Rectal smooth muscle tissue (tissue), 1 donor: ENCODE results near the gene MAN2B2.
A peak's percentile ranks its signal among the peaks of the same experiment; 100 is the strongest.

Experiments
- H3K27ac ChIP-seq: one replicate; pipeline ENCODE4 v1.7.0; 2013; ENCODE audit warnings: low read depth, low read length, inconsistent platforms
- H3K27me3 ChIP-seq: one replicate; pipeline ENCODE4 v1.7.0; 2013; ENCODE audit warnings: low read length; ENCODE audit not compliant: control insufficient read depth, insufficient read depth
- H3K36me3 ChIP-seq: one replicate; pipeline ENCODE4 v1.7.0; 2013; ENCODE audit warnings: low read length; ENCODE audit not compliant: control insufficient read depth, insufficient read depth
- H3K4me1 ChIP-seq: one replicate; pipeline ENCODE4 v1.7.0; 2013; ENCODE audit warnings: low read length; ENCODE audit not compliant: control insufficient read depth, insufficient read depth
- H3K4me3 ChIP-seq: one replicate; pipeline ENCODE4 v1.7.0; 2013; ENCODE audit warnings: low read length
- H3K9ac ChIP-seq: one replicate; pipeline ENCODE4 v1.7.0; 2013; ENCODE audit warnings: low read length

The MAN2B2 gene

DNA sequence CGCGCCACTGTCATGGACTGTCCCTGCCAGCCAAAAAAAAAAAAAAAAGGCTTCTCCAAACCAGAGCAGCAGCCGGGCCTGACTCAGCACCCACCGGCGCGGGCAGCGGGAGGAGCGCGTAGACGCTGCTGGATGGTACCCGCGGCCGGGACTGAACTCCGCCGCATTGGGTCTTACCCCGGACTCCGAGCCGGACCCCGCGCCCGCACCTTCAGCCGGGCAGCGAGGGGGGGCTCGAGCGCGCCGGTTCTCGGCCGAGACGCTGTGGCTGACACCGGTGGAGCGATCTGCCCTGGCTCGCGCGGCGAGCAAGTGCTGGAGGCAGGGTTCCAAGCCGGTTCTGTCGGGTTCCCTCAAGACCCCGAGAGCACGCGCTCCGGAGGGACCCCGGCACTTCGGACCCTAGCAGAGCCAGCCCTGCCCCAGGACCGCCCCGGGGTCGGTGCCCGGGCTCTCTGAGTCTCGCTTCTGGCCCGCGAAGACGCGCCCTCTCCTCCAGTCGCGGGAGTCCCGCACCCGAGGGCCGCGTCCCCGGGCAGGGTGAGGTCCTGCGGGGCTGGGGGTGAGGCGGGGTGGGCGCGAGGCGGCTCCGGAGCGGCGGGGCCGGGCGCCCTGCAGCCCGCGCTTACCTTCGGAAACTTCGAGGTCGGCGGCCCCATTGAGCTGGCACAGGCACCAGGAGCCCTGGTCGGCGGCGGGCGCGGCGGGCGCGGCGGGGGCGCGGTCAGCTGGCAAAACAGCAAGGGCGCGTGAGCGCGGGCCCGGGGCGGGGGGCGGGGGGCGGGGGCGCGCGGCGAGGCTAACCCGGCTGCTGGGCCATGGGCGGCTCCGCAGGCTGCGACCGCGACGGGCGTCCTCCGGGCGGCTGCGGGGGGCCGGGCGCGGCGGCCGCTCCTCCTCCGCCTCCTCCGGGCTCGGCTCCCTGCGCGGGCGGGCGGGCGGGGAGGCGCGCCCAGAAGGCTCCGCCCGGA is 11.8 kb upstream of the MAN2B2 start:
- Histone ChIP-seq H3K9ac (no peak overlapping the region), H3K4me3 (peak overlapping the region; percentile 32), H3K36me3 (no peaks in the 10 kb centered on the region), H3K4me1 (peaks cover 2% of the 10 kb centered on the region), H3K27me3 (peaks cover 42% of the 10 kb centered on the region), H3K27ac (no peak overlapping the region)

DNA sequence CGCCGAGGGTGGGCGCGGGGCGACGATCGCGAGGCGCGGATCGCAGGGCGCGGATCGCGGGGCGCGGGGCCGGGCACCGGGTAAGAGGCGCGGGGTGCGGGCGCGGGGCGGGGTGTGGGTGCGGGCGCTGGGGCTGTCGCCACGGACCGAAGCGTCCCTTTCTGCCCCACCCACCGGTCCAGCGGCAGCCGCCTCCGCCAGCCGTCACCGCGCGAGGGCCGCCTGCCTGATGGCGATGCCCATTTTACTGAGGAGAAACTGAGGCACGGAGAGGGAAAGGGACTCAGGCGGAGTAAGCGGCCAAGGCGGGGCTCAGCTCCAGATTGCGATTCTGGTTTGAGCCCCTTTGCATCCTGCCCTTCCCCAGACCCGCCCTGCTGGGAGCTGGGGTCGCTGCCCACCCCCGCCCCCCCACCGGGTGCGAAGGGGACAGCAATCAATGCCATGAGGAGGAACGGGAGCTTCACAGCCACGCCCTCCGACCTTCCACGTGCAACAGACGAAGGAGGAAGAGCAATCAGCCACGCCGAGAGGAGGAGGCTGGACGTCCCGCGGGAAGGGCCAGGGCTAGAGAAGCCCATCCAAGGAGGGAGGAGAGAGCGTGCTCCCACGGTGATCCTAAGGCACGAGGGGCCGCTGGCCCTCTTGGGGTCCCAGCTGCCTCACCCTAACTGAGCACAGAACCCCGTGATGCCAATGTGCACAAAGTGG is 10.9 kb upstream of the MAN2B2 start:
- Histone ChIP-seq H3K27me3 (peaks cover 42% of the 10 kb centered on the region), H3K4me1 (peaks cover 2% of the 10 kb centered on the region), H3K36me3 (no peaks in the 10 kb centered on the region), H3K9ac (no peak overlapping the region), H3K27ac (no peak overlapping the region), H3K4me3 (peak overlapping the region; percentile 33)

DNA sequence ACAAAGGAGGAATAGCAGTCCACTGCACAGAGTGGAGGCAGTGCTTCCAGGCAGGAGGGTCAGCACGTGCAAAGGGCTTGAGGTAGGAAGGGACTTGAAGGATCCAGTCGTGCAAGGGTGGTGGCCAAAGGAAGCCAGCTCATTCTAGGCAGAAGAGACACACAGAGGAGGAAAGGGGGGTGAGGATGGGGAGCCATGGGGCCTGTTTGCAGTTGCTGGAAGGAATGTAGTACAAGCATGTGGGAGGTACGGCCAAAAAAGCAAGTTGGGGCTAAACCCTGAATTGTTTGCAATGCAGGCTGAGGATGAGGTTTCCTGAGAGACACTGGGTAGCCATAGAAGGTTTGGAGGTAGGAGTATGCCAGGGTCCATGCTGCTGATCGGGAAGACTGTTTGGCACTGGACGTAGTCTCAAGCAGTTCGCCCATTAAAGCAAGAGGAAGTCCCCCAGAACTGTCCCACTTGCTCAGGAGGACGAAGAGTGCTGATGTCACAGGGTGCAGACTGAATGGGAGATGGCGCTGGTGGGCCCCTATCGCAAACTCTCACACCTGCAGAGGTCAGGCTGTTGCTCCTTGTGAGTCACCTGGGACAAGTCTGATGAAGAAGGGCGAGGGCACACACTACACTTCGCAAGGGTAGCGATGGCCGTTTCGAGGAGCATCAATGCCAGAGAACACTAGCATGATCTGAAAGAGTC is 9.1 kb upstream of the MAN2B2 start:
- Histone ChIP-seq H3K36me3 (no peaks in the 10 kb centered on the region), H3K4me3 (no peak overlapping the region), H3K9ac (no peak overlapping the region), H3K27me3 (peaks cover 36% of the 10 kb centered on the region), H3K4me1 (peaks cover 2% of the 10 kb centered on the region), H3K27ac (no peak overlapping the region)

DNA sequence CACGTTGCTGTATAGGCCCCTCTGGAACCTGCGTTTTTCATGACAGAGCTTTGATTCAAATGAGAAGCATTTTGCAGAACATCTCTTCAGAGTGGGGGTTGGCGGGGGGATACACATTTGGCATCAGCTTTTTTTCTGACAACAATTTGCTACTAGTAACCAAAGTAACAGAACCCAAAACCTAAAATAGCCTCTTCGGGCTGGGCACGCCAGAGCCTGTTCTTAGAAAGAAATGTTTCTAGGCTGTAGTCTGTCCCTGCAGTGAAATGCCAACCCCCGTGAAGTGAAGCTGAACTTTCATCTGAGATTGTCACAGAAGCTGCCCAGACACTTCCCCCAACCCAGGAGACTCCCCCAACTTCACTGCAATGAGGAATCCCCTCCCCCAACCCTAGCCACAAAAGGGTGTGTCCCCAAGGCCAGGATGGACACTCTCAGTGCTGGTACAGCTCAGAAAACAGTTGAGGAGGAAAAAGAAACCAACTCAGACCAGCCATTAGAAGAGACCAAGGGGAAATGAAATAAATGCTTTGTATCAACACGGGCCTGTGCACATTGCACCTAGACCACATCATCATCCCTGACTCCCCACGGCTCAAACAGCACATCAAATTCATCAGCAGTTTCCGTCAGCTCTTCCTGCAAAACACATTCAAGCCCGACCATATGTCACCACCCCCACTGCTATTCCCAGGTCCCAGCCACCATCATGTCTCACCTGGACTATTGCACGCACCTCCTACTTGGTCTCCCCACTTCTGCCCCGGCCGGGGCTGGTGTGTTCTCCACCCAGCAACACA is 8.4 kb upstream of the MAN2B2 start:
- peaks cover 2% of the 10 kb centered on the region for H3K4me1 ChIP-seq
- H3K27ac ChIP-seq: no peak overlapping the region
- H3K4me3 ChIP-seq: no peak overlapping the region
- H3K27me3 ChIP-seq: peaks cover 31% of the 10 kb centered on the region
- H3K36me3 ChIP-seq: no peaks in the 10 kb centered on the region
- H3K9ac ChIP-seq: no peak overlapping the region

DNA sequence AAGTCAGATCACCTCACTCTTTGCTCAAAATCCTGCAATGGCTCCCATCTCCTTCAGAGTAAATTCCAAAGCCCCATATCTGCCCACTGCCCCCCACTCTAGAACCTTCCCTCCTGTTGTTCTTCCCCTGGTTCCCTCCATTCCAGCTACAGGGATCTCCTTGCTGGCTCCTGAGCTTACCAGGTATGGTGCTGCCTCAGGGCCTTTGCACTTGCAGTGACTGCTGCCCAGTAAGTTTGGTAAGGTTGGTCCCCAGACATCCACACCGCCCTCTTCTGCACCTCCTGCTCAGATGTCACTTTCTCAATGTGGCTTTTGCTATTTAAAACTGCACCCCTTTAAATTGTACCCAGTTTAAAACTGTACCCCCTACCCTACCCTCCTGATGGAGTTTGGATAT is 7.8 kb upstream of the MAN2B2 start:
- Histone ChIP-seq H3K9ac (no peak overlapping the region), H3K36me3 (no peaks in the 10 kb centered on the region), H3K27me3 (peaks cover 25% of the 10 kb centered on the region), H3K4me1 (peaks cover 2% of the 10 kb centered on the region), H3K27ac (no peak overlapping the region), H3K4me3 (no peak overlapping the region)

DNA sequence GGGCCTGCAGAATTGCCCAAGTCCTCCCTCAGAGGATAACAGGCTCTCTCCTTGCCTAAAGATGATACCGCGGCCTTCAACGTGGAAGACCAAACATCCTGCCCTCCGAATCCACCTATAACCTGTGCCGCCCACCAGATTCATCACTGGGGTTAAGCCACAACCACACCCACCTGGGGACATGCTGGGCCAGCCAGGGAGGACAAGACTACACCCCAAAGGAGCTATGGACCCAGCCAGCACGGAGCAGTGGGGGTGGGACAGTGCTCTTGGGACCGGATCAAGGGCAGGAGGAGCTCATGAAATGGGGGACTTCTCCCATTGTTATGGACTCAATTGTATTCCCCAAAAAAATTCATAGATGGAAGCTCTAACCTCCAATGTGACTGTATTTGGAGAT is 6.8 kb upstream of the MAN2B2 start:
- Histone ChIP-seq H3K36me3 (no peaks in the 10 kb centered on the region), H3K9ac (no peak overlapping the region), H3K27ac (no peak overlapping the region), H3K4me3 (no peak overlapping the region), H3K27me3 (peaks cover 19% of the 10 kb centered on the region), H3K4me1 (peaks cover 2% of the 10 kb centered on the region)

DNA sequence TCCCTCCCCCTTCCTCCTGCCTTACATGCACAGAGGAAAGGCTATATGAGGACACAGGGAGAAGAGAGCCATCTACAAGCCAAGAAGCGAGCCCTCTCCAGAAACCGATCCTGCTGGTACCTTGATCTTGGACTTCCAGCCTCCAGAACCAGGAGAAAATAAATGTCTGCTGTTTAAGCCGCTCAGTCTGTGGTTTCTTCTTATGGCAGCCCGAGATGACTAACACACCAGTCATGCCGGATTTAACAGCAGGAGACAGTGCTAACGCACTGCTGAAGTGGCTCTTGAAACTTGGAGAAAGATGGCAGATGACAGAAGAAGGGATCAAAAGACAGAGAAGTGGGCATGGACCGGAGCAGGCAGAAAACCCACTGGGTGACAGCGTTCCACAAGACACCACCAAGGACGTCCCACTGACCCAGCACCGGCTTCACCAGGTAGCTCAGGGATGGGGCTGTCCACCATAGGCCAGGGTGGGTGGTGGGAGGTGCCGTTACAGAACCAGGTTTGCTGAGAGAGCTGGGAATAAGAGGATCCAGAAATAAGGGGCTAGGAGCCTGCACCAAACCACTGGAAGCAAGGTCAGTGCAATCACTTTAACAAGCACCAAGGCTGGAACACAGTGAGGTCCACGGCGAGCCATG is 6.2 kb upstream of the MAN2B2 start:
- Histone ChIP-seq H3K4me3 (no peak overlapping the region), H3K36me3 (no peaks in the 10 kb centered on the region), H3K9ac (no peak overlapping the region), H3K27ac (no peak overlapping the region), H3K27me3 (peaks cover 18% of the 10 kb centered on the region), H3K4me1 (peaks cover 2% of the 10 kb centered on the region)

DNA sequence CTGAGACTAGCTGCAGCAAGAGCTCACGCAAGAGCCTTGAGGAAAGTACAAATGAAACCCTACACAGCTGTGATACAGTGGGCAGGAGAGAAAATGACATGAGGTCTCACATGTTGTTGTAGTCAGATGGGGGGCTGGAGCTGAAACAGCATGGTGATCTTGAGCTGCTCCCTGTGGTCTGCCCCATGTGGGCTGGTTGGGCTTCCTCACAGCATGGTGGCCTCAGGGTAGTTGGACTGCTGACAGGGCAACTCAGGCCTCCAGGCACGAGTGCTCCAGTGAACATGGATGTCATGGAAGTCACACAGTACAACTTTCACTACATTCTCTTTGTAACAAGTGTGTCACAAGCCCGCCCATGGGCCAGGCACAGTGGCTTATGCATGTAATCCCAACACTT is 3.4 kb upstream of the MAN2B2 start:
- no peak overlapping the region for H3K27ac ChIP-seq
- peaks cover 4% of the 10 kb centered on the region for H3K4me1 ChIP-seq
- H3K36me3 ChIP-seq: no peaks in the 10 kb centered on the region
- peaks cover 4% of the 10 kb centered on the region for H3K27me3 ChIP-seq
- no peak overlapping the region for H3K4me3 ChIP-seq
- no peak overlapping the region for H3K9ac ChIP-seq

DNA sequence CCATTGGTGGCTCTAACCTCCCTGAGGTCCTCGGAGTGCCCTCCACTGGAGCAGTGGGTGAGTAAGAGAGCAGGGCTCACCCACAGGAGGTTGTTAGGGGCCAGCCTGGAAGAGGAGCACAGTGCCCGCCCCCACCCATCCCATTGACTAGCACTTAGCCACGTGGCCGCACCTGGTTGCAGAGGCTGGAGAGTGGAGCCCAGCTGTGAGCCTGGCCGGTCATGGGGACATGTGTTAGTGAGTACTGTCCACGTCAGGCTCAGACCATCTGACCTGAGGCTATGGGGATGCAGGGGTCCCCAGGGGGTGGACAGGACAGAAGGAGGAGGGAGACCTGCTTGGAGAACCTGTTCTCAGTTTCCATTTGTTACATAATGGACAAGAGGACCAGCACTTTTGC is 1.4 kb upstream of the MAN2B2 start:
- Histone ChIP-seq H3K9ac (no peak overlapping the region), H3K27ac (no peak overlapping the region)

DNA sequence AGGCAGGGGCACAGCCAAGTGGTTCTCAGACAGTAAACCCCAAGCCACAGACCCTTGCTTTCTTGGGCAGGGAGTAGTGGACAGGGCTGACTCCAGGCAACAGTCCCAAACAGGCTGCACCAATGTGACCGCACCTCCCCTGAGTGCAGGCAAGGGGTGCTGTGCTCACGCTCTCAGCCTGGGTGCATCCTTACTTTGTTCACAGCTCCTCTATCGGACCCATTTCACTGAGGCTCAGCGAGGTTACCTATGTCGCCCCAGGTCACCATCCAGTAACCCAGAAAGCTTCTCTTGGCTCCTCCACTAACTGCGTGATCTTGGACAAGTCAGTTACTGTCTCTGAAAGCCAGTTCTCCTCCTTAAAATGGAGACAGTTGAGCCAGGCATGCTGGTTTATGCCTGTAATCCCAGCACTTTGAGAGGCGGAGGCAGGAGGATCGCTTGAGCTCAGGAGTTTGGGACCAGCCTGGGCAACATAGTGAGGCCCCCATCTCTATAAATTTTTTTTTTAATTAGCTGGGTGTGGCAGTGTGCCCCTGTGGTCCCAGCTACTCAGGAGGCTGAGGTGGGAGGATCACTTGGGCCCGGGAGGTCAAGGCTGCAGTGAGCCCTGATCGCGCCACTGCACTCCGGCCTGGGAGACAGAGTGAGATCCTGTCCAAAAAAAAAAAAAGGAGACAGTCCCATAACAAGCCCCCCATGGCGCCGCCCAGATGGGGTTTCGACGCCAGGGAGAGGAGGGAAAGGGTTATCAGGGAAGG is 823 bp upstream of the MAN2B2 start:
- H3K4me3 ChIP-seq: peak overlapping the region; percentile 91
- H3K36me3 ChIP-seq: peaks cover 6% of the 10 kb centered on the region
- peak overlapping the region; percentile 7 for H3K9ac ChIP-seq
- no peak overlapping the region for H3K27ac ChIP-seq
- H3K27me3 ChIP-seq: no peaks in the 10 kb centered on the region
- peaks cover 4% of the 10 kb centered on the region for H3K4me1 ChIP-seq

More for the DNA sequence above, 1.4 kb upstream of the MAN2B2 start:
- H3K27me3 ChIP-seq: no peaks in the 10 kb centered on the region
- H3K36me3 ChIP-seq: peaks cover 5% of the 10 kb centered on the region
- no peak overlapping the region for H3K4me3 ChIP-seq
- H3K4me1 ChIP-seq: peaks cover 4% of the 10 kb centered on the region
